Astrocyte of the hippocampus (primary cell): ENCODE data around the gene NINJ1.
"Not testable (repeated sequence)": the region's sequence is repeated elsewhere in the genome, so short reads cannot be mapped to it uniquely, and the experiment has no call there.

Experiments
- DNase-seq: peaks from one replicate; pipeline ENCODE4 v3.0.0; 2011; ENCODE audit warnings: low read depth, low spot score

NINJ1 gene

GRCh38 chr9:93159601-93160471, 25.8 kb upstream of the NINJ1 start:
- peak; percentile 95 for DNase-seq

- DNase-seq = no peak
Observed at GRCh38 chr9:93156475-93157008, 22.5 kb upstream of the NINJ1 start.

GRCh38 chr9:93155716-93156474, 21.8 kb upstream of the NINJ1 start:
- no peak for DNase-seq

- DNase-seq = peak; percentile 50
Observed at GRCh38 chr9:93154293-93154903, 20.3 kb upstream of the NINJ1 start.

GRCh38 chr9:93151097-93151784, 17.2 kb upstream of the NINJ1 start:
- DNase-seq = no peak

GRCh38 chr9:93149361-93149760, 15.3 kb upstream of the NINJ1 start:
- no peak for DNase-seq

GRCh38 chr9:93148721-93149120, 14.7 kb upstream of the NINJ1 start:
- no peak for DNase-seq

- DNase-seq = no peak
Observed at GRCh38 chr9:93147632-93148031, 13.6 kb upstream of the NINJ1 start.

GRCh38 chr9:93146696-93147095, 12.6 kb upstream of the NINJ1 start:
- not testable (repeated sequence) for DNase-seq

GRCh38 chr9:93143830-93144530, 9.9 kb upstream of the NINJ1 start:
- DNase-seq = peak; percentile 47

GRCh38 chr9:93141771-93142483, 7.9 kb upstream of the NINJ1 start:
- no peak for DNase-seq

- peak; percentile 42 for DNase-seq
Observed at GRCh38 chr9:93139365-93140182, 5.5 kb upstream of the NINJ1 start.

GRCh38 chr9:93138171-93138764, 4.2 kb upstream of the NINJ1 start:
- no peak for DNase-seq

- no peak for DNase-seq
Observed at GRCh38 chr9:93137362-93137761, 3.3 kb upstream of the NINJ1 start.

- peak; percentile 41 for DNase-seq
Observed at GRCh38 chr9:93136011-93136440, 2.0 kb upstream of the NINJ1 start.

- DNase-seq = no peak
Observed at GRCh38 chr9:93134740-93135444, 841 bp upstream of the NINJ1 start.

- peak; percentile 94 for DNase-seq
Observed at GRCh38 chr9:93133681-93134014, 403 bp downstream of the NINJ1 start.

- DNase-seq = peak; percentile 80
Observed at GRCh38 chr9:93132946-93133680, 938 bp downstream of the NINJ1 start.
